Nephron (organoid): Measurements from ENCODE around the gene PHC1.
A peak's percentile ranks its signal among the peaks of the same experiment; 100 is the strongest.

ENCODE experiments used
- H3K27ac Mint-ChIP-seq, 3 experiments: 2 replicates each; pipeline ENCODE4 v1.8.0; 2020; ENCODE audit warnings: mixed read lengths in 3 of 3, mild to moderate bottlenecking in 2 of 3, moderate library complexity in 1 of 3
- H3K27me3 Mint-ChIP-seq: 2 replicates; pipeline ENCODE4 v1.8.0; 2021; ENCODE audit warnings: low read depth, mild to moderate bottlenecking, moderate library complexity, mixed read lengths
- H3K36me3 Mint-ChIP-seq: 2 replicates; pipeline ENCODE4 v1.8.0; 2020; ENCODE audit warnings: low read depth, mixed read lengths
- H3K4me1 Mint-ChIP-seq: 2 replicates; pipeline ENCODE4 v1.8.0; 2020; ENCODE audit warnings: mixed read lengths
- H3K4me3 Mint-ChIP-seq, 3 experiments: 2 replicates each; pipeline ENCODE4 v1.8.0; 2020; ENCODE audit warnings: mild to moderate bottlenecking in 3 of 3, mixed read lengths in 3 of 3, moderate library complexity in 2 of 3
- H3K9me3 Mint-ChIP-seq: 2 replicates; pipeline ENCODE4 v1.8.0; 2020; ENCODE audit warnings: mixed read lengths
- CTCF ChIP-seq, 3 experiments: fragments of 200-600 bp; sonication (generic); IDR thresholded peaks; one replicate each; pipeline ENCODE4 v1.5.0; 2021; ENCODE audit warnings: antibody characterized with exemption in 3 of 3; ENCODE audit not compliant: unreplicated experiment in 3 of 3

Gene PHC1

GRCh38 chr12:8969861-8970411 is 55.6 kb downstream of the PHC1 start:
- Mint-ChIP-seq H3K27me3 (no peaks in the 10 kb centered on the region), H3K9me3 (peaks cover 33% of the 10 kb centered on the region), H3K27ac (no peak overlapping the region), H3K36me3 (peaks cover 8% of the 10 kb centered on the region), H3K4me1 (no peaks in the 10 kb centered on the region), H3K4me3 (no peak overlapping the region)
- TF ChIP-seq CTCF (IDR thresholded peaks at IDR 0.05; ENCODE audit: unreplicated experiment in 3 of 3) = no peak

GRCh38 chr12:8970432-8970831 is 56.1 kb downstream of the PHC1 start:
- H3K27ac Mint-ChIP-seq = peak overlapping the region in 1 of 3 experiments; percentile 47
- no peak overlapping the region for H3K4me3 Mint-ChIP-seq
- H3K27me3 Mint-ChIP-seq = no peaks in the 10 kb centered on the region
- H3K4me1 Mint-ChIP-seq = no peaks in the 10 kb centered on the region
- peaks cover 32% of the 10 kb centered on the region for H3K9me3 Mint-ChIP-seq
- TF ChIP-seq CTCF (IDR thresholded peaks at IDR 0.05; ENCODE audit: unreplicated experiment in 3 of 3) = no peak
- H3K36me3 Mint-ChIP-seq = peaks cover 8% of the 10 kb centered on the region

- no peaks in the 10 kb centered on the region for H3K4me1 Mint-ChIP-seq
- H3K27me3 Mint-ChIP-seq = no peaks in the 10 kb centered on the region
- H3K4me3 Mint-ChIP-seq = no peak overlapping the region
- peaks cover 21% of the 10 kb centered on the region for H3K9me3 Mint-ChIP-seq
- no peak overlapping the region for H3K27ac Mint-ChIP-seq
- peaks cover 18% of the 10 kb centered on the region for H3K36me3 Mint-ChIP-seq
- TF ChIP-seq CTCF (IDR thresholded peaks at IDR 0.05; ENCODE audit: unreplicated experiment in 3 of 3) = no peak
Measured at GRCh38 chr12:8980137-8980536, 65.8 kb downstream of the PHC1 start.

GRCh38 chr12:8985213-8985754 is 71.0 kb downstream of the PHC1 start:
- no peak overlapping the region for H3K4me3 Mint-ChIP-seq
- H3K27ac Mint-ChIP-seq = no peak overlapping the region
- TF ChIP-seq CTCF (IDR thresholded peaks at IDR 0.05; ENCODE audit: unreplicated experiment in 3 of 3) = no peak
- no peaks in the 10 kb centered on the region for H3K4me1 Mint-ChIP-seq
- H3K36me3 Mint-ChIP-seq = peaks cover under 1% of the 10 kb centered on the region
- H3K27me3 Mint-ChIP-seq = no peaks in the 10 kb centered on the region
- peaks cover 4% of the 10 kb centered on the region for H3K9me3 Mint-ChIP-seq

GRCh38 chr12:8987163-8987562 is 72.9 kb downstream of the PHC1 start:
- Mint-ChIP-seq H3K4me1 (no peaks in the 10 kb centered on the region), H3K9me3 (peaks cover 3% of the 10 kb centered on the region), H3K27ac (no peak overlapping the region), H3K27me3 (no peaks in the 10 kb centered on the region), H3K4me3 (no peak overlapping the region), H3K36me3 (no peaks in the 10 kb centered on the region)
- TF ChIP-seq CTCF (IDR thresholded peaks at IDR 0.05; ENCODE audit: unreplicated experiment in 3 of 3) = no peak

GRCh38 chr12:8987685-8988084 is 73.4 kb downstream of the PHC1 start:
- no peaks in the 10 kb centered on the region for H3K27me3 Mint-ChIP-seq
- H3K4me3 Mint-ChIP-seq = no peak overlapping the region
- H3K9me3 Mint-ChIP-seq = peaks cover 3% of the 10 kb centered on the region
- no peak overlapping the region for H3K27ac Mint-ChIP-seq
- no peak for TF ChIP-seq CTCF (IDR thresholded peaks at IDR 0.05; ENCODE audit: unreplicated experiment in 3 of 3)
- H3K4me1 Mint-ChIP-seq = no peaks in the 10 kb centered on the region
- no peaks in the 10 kb centered on the region for H3K36me3 Mint-ChIP-seq
